Stimulated activated naive CD8-positive, alpha-beta T cell treated with anti-CD3 and anti-CD28 coated beads, Interleukin-15, amount 100 ng/mL, for 72 hours (primary cell): ENCODE measurements around the gene CRPPA.
"Not testable (repeated sequence)": the region's sequence is repeated elsewhere in the genome, so short reads cannot be mapped to it uniquely, and the experiment has no call there.

Experiments
- ATAC-seq: fragments of 150-1000 bp; cut with Tn5 transposase; 2 replicates; pipeline ENCODE4 v1.10.0; 2021; ENCODE audit warnings: mild to moderate bottlenecking, moderate library complexity
- DNase-seq, 2 donors: peaks; one replicate each; pipeline ENCODE4 v3.0.0; 2021 to 2022
- H3K27ac Mint-ChIP-seq, 2 donors: one replicate each; pipeline ENCODE4 v1.8.0; 2022; ENCODE audit warnings: mild to moderate bottlenecking in 2 of 2, mixed read lengths in 2 of 2, moderate library complexity in 2 of 2
- H3K27me3 Mint-ChIP-seq: one replicate; pipeline ENCODE4 v1.8.0; 2022; ENCODE audit warnings: mixed read lengths
- H3K4me1 Mint-ChIP-seq: one replicate; pipeline ENCODE4 v1.8.0; 2022; ENCODE audit warnings: mild to moderate bottlenecking, mixed read lengths
- H3K4me3 Mint-ChIP-seq, 2 donors: one replicate each; pipeline ENCODE4 v1.8.0; 2022; ENCODE audit warnings: mild to moderate bottlenecking in 2 of 2, mixed read lengths in 2 of 2, moderate library complexity in 1 of 2
- H3K9me3 Mint-ChIP-seq, 2 donors: one replicate each; pipeline ENCODE4 v1.8.0; 2022; ENCODE audit warnings: mixed read lengths in 2 of 2

CRPPA gene

DNA sequence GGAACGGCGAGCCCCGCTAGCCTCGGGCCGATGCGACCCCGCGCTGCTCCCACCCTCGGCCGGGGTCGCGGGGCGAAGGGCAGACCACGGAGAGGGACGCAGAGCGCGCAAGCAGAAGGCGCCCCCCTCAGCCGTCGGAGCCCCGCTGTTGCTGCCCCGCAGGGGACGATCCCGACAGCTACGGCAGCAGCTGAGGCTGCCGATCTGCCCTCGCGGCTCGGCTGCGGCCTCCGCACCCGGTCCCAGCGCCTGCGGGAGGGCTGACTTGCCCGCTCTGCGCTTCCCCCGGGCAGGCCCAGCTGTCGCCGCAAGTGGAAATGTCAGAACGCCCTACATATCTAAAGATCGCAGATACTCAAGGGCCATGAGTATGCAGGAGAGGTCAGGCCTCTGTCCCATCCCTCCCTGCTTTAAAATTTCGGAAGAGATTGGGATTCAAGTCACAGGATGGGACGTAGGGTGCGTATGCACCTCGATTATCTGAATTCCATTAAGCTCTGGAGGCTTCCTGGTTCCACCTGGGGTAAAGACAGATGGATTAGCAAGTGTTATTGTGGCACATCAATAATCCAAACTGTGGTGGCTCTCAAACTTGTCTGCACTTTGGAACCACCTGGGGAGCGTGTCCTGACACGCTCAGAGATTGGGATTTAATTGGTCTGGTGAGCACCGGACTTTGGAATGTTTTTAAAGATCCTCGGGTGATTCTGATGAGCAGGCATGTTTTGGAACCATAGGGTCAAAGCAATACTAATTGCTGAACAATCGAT, at the start of gene CRPPA:
TSS of gene CRPPA (minus strand) at position 206 of the 770 bp plus-strand sequence. CDS start 216 bp downstream, outside the sequence.
- H3K4me1 Mint-ChIP-seq = peaks cover 30% of the 10 kb centered on the region
- peak within 1 kb of the TSS; percentile 84 to 90 for H3K4me3 Mint-ChIP-seq
- H3K27ac Mint-ChIP-seq = peak within 1 kb of the TSS; percentile 97 to 99
- peaks cover 0 to 7% of the 10 kb centered on the region in 2 donors for H3K9me3 Mint-ChIP-seq
- ATAC-seq (peak; percentile 47), DNase-seq (peak in 1 of 2 donors; percentile 65)
- no peaks in the 10 kb centered on the region for H3K27me3 Mint-ChIP-seq

DNA sequence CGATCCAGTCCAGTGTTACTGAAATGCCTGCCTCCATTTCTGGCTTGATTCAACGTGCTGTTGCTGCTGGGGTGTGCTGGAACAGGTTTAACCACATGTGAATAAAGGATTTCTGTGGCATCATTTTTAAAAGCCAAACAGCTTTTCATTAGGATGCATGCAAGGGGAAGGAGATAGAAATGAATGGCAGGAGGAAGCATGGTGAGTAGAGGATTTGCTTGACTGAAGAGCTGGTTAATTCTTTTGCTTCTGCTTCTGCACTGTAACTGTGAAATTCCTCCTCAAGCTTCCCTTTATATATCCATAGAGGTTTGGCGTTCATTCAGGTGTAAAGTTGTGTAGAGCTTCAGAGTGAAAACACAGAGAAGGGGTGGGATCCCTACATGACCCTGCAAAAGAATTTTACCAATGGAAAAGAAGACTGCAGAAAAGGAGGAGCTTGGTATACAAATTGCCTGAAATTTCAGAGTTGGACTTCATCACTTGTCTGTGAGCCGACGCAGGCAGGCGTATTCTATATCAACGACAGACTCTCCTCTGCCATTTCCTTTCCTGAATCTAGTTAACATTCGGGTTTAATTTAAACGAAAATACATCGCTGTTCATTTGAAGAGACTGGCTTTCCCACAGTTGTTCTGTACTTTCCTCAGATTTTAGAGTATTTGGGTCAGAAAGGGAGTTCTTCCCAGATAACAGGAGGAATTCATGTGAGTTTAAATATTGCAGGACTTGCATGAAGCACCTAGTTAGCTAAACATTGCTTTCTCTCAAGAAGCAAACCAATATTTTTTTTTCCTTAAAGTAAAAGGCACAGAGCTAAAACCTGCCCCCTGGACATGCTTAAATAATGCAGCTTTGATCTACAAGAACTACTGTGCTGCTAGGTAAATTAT, 44.4 kb upstream of the CRPPA start, which contains the start of gene SOSTDC1:
TSS of gene SOSTDC1 (minus strand) at position 270 of the 893 bp plus-strand sequence. CDS start at position 200, 70 bp downstream.
- no peak within 1 kb of the TSS for H3K4me3 Mint-ChIP-seq
- DNase-seq = no peak

DNA sequence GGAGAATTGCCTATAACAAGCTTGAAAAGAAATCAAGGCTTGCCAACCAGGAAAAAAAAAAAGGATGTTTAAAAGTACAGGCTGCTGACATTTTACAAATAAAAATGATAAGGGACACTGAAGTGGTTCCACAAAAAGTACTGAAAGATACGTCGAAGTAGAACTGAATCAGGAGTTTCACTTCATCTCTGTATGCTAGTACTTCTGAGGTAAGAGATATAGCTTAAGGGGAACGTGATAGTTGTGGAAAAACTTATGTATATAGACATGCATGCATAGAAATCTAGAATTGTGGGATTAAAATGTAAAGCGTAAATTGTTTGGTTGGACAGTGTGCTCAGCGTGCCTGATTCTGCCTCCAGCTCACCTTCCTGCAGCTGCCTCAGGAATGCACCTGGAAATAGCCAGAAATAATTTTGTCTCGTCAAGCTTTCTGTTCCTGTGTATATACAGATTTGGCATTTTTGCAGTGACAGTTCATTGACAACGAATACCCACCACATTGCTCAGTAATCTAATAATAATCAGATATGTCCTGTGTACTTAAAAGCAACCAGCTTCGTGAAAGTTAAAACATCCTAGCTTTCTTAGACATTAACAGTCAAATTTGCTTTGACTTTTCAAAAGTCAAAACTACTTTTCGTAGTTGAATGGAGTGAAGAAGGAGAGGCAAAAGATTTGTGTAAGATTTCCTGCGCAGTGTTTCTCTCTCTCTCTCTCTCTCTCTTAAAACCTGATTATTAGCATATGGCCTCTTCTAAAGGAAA, 42.8 kb upstream of the CRPPA start:
- Mint-ChIP-seq H3K27ac (no peak overlapping the region), H3K4me1 (no peaks in the 10 kb centered on the region), H3K9me3 (no peaks in the 10 kb centered on the region), H3K4me3 (no peak overlapping the region), H3K27me3 (peaks cover 14% of the 10 kb centered on the region)
- no peak for ATAC-seq
- DNase-seq = no peak

More for the DNA sequence above, 44.4 kb upstream of the CRPPA start, which contains the start of gene SOSTDC1:
- ATAC-seq = no peak
- H3K27me3 Mint-ChIP-seq = peaks cover 14% of the 10 kb centered on the region
- H3K27ac Mint-ChIP-seq = no peak within 1 kb of the TSS
- H3K4me1 Mint-ChIP-seq = no peaks in the 10 kb centered on the region
- H3K9me3 Mint-ChIP-seq = no peaks in the 10 kb centered on the region

DNA sequence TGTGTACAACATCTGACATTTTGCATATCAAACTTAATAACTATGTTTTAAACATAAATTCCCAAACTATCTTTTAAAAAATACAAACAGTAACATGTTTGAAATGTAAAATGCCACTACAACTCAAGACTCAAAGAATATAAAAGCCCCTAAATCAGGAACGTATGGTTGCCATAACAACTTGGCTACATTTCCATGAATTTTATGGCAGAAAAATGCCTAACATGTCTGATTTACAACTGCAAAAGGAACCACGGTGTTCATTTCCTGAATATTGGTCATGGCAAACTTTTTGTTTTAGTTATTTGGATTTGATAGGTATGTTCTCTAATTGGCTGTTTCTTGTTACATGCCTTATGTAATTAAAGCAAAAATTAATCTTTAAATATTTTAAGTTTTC, 42.2 kb upstream of the CRPPA start:
- peaks cover 14% of the 10 kb centered on the region for H3K27me3 Mint-ChIP-seq
- H3K4me3 Mint-ChIP-seq = no peak overlapping the region
- DNase-seq (no peak), ATAC-seq (no peak)
- H3K27ac Mint-ChIP-seq = no peak overlapping the region
- no peaks in the 10 kb centered on the region for H3K9me3 Mint-ChIP-seq
- H3K4me1 Mint-ChIP-seq = no peaks in the 10 kb centered on the region

DNA sequence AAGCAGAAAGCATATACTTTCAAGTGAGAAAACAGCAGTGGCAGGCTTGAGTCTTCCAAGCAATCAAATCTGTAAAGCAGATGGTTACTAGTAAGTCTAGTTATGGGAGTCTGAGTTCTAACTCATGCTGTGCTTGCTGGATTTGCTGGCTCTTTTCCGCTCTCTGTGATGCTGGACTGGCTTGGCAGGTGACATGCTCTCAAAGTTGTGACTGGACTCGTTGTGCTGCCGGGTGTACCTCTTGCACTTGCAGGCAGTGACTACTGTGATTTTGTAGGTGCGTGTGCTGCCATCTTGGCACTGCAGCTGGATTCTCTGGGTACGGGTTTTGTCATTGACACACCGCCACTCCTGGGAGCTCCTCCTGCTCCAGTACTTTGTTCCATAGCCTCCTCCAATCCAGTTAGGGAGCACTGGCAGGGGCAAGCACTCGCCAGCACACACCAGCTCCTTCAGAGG, 41.1 kb upstream of the CRPPA start:
- no peaks in the 10 kb centered on the region for H3K4me1 Mint-ChIP-seq
- H3K4me3 Mint-ChIP-seq = no peak overlapping the region
- ATAC-seq (no peak), DNase-seq (no peak)
- H3K9me3 Mint-ChIP-seq = no peaks in the 10 kb centered on the region
- H3K27me3 Mint-ChIP-seq = peaks cover 14% of the 10 kb centered on the region
- no peak overlapping the region for H3K27ac Mint-ChIP-seq

DNA sequence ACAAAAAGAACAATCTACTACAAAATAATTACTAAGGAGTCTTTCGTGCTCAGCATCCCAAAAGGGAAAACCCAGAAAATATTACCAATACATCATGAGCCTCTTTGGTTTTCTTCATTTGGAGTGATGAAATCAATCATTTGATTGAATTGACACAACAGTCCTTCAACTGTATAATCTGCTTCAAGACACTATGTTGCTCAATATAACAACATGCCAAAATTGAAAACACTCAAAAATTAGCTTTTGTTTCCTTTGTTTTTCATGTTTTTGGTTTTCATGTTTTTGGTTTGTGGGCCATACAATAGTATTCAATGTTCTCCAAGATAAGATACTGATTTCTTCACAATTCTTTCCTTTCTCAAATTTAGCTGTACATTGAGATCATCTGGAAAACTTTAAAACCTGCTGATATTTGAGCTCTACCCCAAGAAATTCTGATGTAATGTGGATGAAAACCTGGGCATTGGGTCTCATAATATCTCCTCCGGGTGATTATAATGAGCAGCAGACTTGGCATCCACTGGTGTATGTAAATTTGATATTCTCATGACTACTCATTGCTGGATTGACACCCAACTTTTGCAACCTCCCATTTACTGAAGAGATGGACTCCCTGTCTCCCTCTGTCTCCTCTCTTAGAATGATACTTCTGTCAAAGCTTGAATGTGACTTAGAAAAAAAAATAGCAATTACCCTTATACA, 39.6 kb upstream of the CRPPA start:
- peaks cover 0 to 5% of the 10 kb centered on the region in 2 donors for H3K9me3 Mint-ChIP-seq
- DNase-seq = no peak
- H3K27me3 Mint-ChIP-seq = peaks cover 14% of the 10 kb centered on the region
- ATAC-seq = no peak
- H3K4me1 Mint-ChIP-seq = no peaks in the 10 kb centered on the region
- no peak overlapping the region for H3K27ac Mint-ChIP-seq
- H3K4me3 Mint-ChIP-seq = no peak overlapping the region

DNA sequence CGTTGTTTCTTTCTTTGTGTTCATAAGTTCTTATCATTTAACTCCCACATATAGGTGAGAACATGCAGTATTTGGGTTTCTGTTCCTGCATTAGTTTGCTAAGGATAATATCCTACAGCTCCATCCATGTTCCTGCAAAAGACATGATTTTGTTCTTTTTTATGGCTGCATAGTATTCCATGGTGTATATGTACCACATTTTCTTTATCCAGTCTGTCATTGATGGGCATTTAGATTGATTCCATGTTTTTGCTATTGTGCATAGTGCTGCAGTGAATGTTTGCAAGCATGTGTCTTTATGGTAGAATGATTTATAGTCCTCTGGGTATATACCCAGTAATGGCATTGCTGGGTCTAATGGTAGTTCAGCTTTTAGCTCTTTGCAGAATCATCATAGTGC, 35.0 kb upstream of the CRPPA start:
- not testable (repeated sequence) for H3K27ac Mint-ChIP-seq, H3K4me1 Mint-ChIP-seq, DNase-seq, H3K27me3 Mint-ChIP-seq, H3K9me3 Mint-ChIP-seq, H3K4me3 Mint-ChIP-seq, ATAC-seq

DNA sequence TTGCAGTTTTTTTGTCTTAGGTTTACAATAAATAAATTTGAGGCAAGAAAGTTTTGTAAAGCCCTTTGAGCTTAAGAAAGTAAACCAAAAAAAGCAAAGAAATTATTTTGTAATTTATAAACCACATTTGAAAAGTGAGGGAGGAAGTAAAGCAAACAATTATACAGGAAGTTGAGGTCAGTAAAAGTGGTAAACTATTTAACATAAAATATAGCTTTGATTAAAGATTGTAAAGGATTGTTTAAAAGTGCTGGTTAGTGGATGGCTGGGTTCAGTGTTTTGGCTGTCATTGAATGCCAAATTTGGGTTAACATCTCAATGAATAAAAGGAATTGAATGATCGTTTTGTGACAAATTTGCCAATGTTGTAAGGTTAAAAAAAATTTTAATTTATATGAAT, 34.3 kb upstream of the CRPPA start:
- Mint-ChIP-seq H3K27ac (no peak overlapping the region), H3K27me3 (no peaks in the 10 kb centered on the region), H3K4me1 (no peaks in the 10 kb centered on the region), H3K4me3 (no peak overlapping the region), H3K9me3 (peaks cover 0 to 5% of the 10 kb centered on the region in 2 donors)
- DNase-seq (no peak), ATAC-seq (no peak)

DNA sequence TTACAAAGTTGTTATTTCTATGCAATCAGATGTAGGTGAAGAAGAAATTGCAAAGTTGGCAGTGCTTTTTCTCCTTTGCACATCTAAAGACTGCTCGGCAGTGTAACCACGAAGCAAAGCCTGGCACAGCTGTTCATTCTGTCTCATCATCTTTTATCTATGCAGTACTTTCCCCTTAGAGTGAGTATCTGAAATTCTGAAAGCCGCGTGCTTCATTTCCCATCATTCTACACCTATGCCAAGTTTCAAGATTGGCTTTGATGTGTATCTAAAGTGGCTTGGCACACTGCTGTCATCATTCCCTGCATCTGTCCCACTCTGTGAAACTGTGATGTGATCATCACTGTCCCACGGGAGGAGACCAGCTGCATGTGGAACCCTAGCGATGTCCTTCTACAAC, 29.0 kb upstream of the CRPPA start:
- H3K9me3 Mint-ChIP-seq = no peaks in the 10 kb centered on the region

DNA sequence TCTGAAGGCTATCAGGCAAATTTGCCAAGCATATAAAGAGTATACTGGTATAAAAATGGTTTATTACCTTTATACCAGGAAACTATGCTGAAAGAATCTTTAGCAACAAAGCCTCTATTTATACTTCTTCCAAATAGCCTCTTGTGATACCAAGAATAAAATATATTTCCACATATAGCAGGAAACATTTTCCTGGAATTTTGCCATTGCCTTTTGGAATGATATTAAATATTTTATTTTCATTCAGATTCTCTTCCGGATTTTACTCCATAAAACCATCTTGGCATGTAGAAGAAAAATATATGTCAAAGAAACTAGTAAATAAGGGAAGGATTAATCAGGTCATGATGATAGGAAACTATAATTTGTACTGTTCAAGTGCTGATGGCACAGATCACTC, 26.5 kb upstream of the CRPPA start:
- no peak overlapping the region for H3K4me3 Mint-ChIP-seq
- H3K4me1 Mint-ChIP-seq = no peaks in the 10 kb centered on the region
- DNase-seq (no peak), ATAC-seq (no peak)
- no peaks in the 10 kb centered on the region for H3K9me3 Mint-ChIP-seq
- no peaks in the 10 kb centered on the region for H3K27me3 Mint-ChIP-seq
- no peak overlapping the region for H3K27ac Mint-ChIP-seq

More for the DNA sequence above, 29.0 kb upstream of the CRPPA start:
- Mint-ChIP-seq H3K27ac (peak overlapping the region in 1 of 2 donors; percentile 54), H3K4me3 (no peak overlapping the region), H3K27me3 (no peaks in the 10 kb centered on the region), H3K4me1 (no peaks in the 10 kb centered on the region)
- DNase-seq (no peak), ATAC-seq (no peak)

DNA sequence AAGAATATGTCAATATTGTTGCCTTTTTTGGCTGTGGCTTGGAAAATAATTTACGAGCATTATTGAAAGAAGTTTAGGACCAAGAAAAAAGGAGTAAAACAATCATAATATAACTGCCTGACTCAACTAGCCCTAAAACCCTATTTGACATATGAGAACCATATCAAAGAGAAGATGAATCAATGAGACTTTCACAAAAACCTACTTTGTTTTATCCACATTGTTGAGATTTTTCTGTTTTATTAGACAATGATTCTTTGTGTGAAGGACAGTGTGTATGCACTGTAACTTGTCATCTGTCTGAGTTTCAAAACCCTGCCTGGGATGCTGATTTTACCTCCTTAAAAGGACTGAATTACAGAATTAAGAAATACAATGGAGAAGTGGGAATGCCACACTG, 25.2 kb upstream of the CRPPA start:
- no peaks in the 10 kb centered on the region for H3K9me3 Mint-ChIP-seq
- no peak overlapping the region for H3K4me3 Mint-ChIP-seq
- no peak overlapping the region for H3K27ac Mint-ChIP-seq
- DNase-seq (no peak), ATAC-seq (no peak)
- H3K27me3 Mint-ChIP-seq = no peaks in the 10 kb centered on the region
- H3K4me1 Mint-ChIP-seq = no peaks in the 10 kb centered on the region

DNA sequence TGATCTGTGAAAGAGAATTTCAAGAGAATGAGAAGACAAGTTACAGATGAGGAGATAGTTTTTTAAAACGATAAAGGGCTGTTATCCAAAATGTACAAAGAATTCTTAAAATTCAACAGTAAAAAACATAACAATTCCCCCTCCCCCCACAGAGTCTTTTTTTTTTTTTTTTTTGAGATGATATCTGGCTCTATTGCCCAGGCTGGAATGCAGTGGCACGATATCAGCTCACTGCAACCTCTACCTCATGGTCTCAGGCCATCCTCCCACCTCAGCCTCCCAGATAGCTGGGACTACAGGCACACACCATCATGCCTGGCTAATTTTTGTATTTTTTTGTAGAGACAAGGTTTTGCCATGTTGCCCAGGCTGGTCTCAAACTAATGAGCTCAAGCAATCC, 22.5 kb upstream of the CRPPA start:
- H3K9me3 Mint-ChIP-seq, H3K4me3 Mint-ChIP-seq, H3K27me3 Mint-ChIP-seq, ATAC-seq, H3K27ac Mint-ChIP-seq, H3K4me1 Mint-ChIP-seq, DNase-seq: not testable (repeated sequence)

DNA sequence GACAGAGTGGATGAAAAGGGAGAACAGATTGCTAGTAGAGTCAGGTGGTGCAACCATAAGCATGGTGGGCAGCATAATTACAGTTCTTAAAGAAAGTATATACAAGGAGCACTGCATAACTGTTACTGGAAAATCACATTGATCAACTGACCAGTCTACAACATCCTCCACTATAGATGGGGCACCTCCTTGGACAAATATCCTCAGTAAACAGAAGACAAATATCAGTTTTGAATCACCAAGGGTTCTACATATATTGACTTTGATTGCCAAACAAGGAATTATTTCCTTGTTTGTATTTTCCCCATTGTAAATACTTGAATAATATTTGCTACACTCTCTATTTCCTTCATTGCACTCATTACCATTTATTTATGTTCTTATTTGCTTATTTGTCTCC, 17.6 kb upstream of the CRPPA start:
- ATAC-seq = no peak
- no peak for DNase-seq
- no peak overlapping the region for H3K27ac Mint-ChIP-seq
- H3K4me1 Mint-ChIP-seq = no peaks in the 10 kb centered on the region
- H3K9me3 Mint-ChIP-seq = no peaks in the 10 kb centered on the region
- H3K4me3 Mint-ChIP-seq = no peak overlapping the region
- H3K27me3 Mint-ChIP-seq = no peaks in the 10 kb centered on the region

DNA sequence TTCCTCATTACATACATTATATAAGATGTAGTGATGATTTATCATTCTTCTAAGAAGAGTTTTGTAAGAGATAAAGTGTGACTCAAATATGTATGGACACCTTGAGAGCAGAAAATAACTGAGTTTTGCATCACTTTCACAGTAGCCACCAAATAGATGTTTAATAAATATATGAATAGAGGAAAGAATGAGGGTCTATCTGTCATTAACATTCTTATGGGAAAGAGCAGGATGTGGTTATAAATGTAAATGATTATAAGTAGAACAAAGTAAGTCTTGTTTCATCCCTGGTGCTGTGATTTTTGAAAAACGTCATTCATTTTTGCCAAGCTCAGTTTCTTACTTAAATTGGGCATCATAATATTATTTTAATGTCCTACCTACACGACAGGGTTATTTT, 15.0 kb upstream of the CRPPA start:
- no peaks in the 10 kb centered on the region for H3K9me3 Mint-ChIP-seq
- DNase-seq (no peak), ATAC-seq (no peak)
- H3K27ac Mint-ChIP-seq = no peak overlapping the region
- H3K4me3 Mint-ChIP-seq = no peak overlapping the region
- no peaks in the 10 kb centered on the region for H3K27me3 Mint-ChIP-seq
- peaks cover 6% of the 10 kb centered on the region for H3K4me1 Mint-ChIP-seq
